ENCODE measurements around the gene DNM3. TPM values are rescaled to one million over a fixed set of nuclear protein-coding genes. Genes with fewer than 3 reads are reported as not detected.

DNM3 gene
- total and polyA plus RNA-seq, 2 of the 8 experiments (the other 6 are each of a cell fraction or from before 2014, with no cell fraction given) = 2.0 to 8.5 TPM

- no peaks in the 10 kb centered on the region for H3K23me2 ChIP-seq (ENCODE audit: low read depth, low read length)
- no peak overlapping the region for H3K4ac ChIP-seq (replicated peaks; ENCODE audit: insufficient read length, low read depth, low read length)
- H4K20me1 ChIP-seq (replicated peaks in 1 of 2; ENCODE audit: control insufficient read depth in 1 of 2, insufficient read depth in 2 of 2, low read length in 2 of 2) = no peaks in the 10 kb centered on the region
- H3K4me3 ChIP-seq (ENCODE audit: extremely low read depth in 1 of 4, insufficient read depth in 2 of 4, low read depth in 3 of 4, low read length in 4 of 4) = no peak overlapping the region
- H3K9ac ChIP-seq (replicated peaks in 1 of 4; ENCODE audit: extremely low read depth in 1 of 4, low read depth in 3 of 4, low read length in 3 of 4) = no peak overlapping the region
- no peak overlapping the region for H2BK15ac ChIP-seq (ENCODE audit: low read length)
- no peak overlapping the region for H3K4me2 ChIP-seq (ENCODE audit: insufficient read depth in 1 of 2, low read depth in 2 of 2, low read length in 2 of 2)
- H2AK5ac ChIP-seq (ENCODE audit: low read depth, low read length) = no peak overlapping the region
- ChIA-PET POLR2A (ENCODE audit: partially characterized antibody) (no interaction called here), CTCF (ENCODE audit: partially characterized antibody) (interaction anchor here (0.7 to 4.2 kb wide), 16 partner anchors 10 to 600 kb away, joined by 3 to 32 read pairs (median 4); no protein-coding TSS in a partner anchor)
- H2BK20ac ChIP-seq (ENCODE audit: low read length) = no peak overlapping the region
- H3K27me3 ChIP-seq (replicated peaks in 1 of 4; ENCODE audit: control insufficient read depth in 3 of 4, extremely low read depth in 1 of 4, insufficient read depth in 3 of 4, low read length in 3 of 4) = no peaks in the 10 kb centered on the region
- no peak overlapping the region for H3K27ac ChIP-seq (ENCODE audit: low read depth, low read length)
- H2AFZ ChIP-seq (ENCODE audit: low read length) = no peak overlapping the region
- no peaks in the 10 kb centered on the region for H3K9me3 ChIP-seq (ENCODE audit: insufficient read depth in 2 of 2, low read depth in 1 of 2, low read length in 1 of 2)
- H4K91ac ChIP-seq (replicated peaks; ENCODE audit: insufficient read length, low read length) = no peak overlapping the region
- H4K8ac ChIP-seq (ENCODE audit: extremely low read depth, insufficient read depth, low read length) = no peak overlapping the region
- no peak overlapping the region for H2BK120ac ChIP-seq (replicated peaks; ENCODE audit: low read depth, low read length)
- H2BK5ac ChIP-seq (ENCODE audit: low read depth, low read length) = no peak overlapping the region
- H4K5ac ChIP-seq (ENCODE audit: insufficient read length, low read depth, low read length) = no peak overlapping the region
- no peaks in the 10 kb centered on the region for H3K36me3 ChIP-seq (ENCODE audit: control insufficient read depth in 2 of 4, insufficient read depth in 4 of 4, low read length in 3 of 4)
- no peaks in the 10 kb centered on the region for H3K79me2 ChIP-seq (ENCODE audit: control insufficient read depth in 1 of 2, insufficient read depth in 2 of 2, low read length in 2 of 2)
- H3K18ac ChIP-seq (ENCODE audit: extremely low read depth, low read length) = no peak overlapping the region
- WGBS, 2 experiments (ENCODE audit: extremely low coverage in 1 of 2, insufficient coverage in 1 of 2, insufficient read length in 1 of 2, insufficient replicate concordance in 2 of 2, low coverage in 1 of 2, low lambda C conversion rate in 2 of 2, missing lambda C conversion rate in 1 of 2) = 90% methylated on average over 1 of the region's 1 CpG; no CpG with 5 or more reads in 1 of the 2 experiments
- H3K79me1 ChIP-seq (ENCODE audit: low read depth, low read length) = no peaks in the 10 kb centered on the region
- no peak overlapping the region for H3K56ac ChIP-seq (replicated peaks; ENCODE audit: insufficient read length, low read depth, low read length)
- DNase-seq (ENCODE audit: low read depth in 1 of 2, low spot score in 2 of 2) (no peak), FAIRE-seq (no peak)
- no peak overlapping the region for H2BK12ac ChIP-seq (ENCODE audit: low read depth, low read length)
- no peak overlapping the region for H3K14ac ChIP-seq (ENCODE audit: insufficient read length)
- H3K4me1 ChIP-seq (replicated peaks in 1 of 4; ENCODE audit: control insufficient read depth in 3 of 4, insufficient read depth in 4 of 4, low read length in 3 of 4) = peaks cover 2 to 5% (median 4%) of the 10 kb centered on the region in 4 experiments; a peak in 5 of 7 replicates
- no peak overlapping the region for H3K23ac ChIP-seq (ENCODE audit: insufficient read length)
- TF ChIP-seq TEAD4 (IDR thresholded peaks at IDR 0.05; ENCODE audit: low read depth, low read length) (no peak), BRCA1 (IDR thresholded peaks at IDR 0.05; ENCODE audit: low read depth, low read length) (no peak), YY1 (IDR thresholded peaks at IDR 0.05; ENCODE audit: low read depth, low read length) (no peak), CTCF (IDR thresholded peaks at IDR 0.05; ENCODE audit: control extremely low read depth in 1 of 3, insufficient read depth in 1 of 3, low read depth in 1 of 3, low read length in 3 of 3) (no peak), PHF8 (conservative IDR thresholded peaks at IDR 0.05; ENCODE audit: low read depth, low read length) (no peak), NRF1 (IDR thresholded peaks at IDR 0.05; ENCODE audit: low read depth, low read length) (no peak), EGR1 (IDR thresholded peaks at IDR 0.05; ENCODE audit: borderline replicate concordance, low read depth, low read length) (no peak), ATF3 (IDR thresholded peaks at IDR 0.05; ENCODE audit: insufficient read depth, low read depth, low read length) (no peak), EZH2 (IDR thresholded peaks at IDR 0.05; ENCODE audit: low read depth, low read length, severe bottlenecking) (no peak), SP2 (IDR thresholded peaks at IDR 0.05; ENCODE audit: low read length) (no peak), SIN3A (conservative IDR thresholded peaks at IDR 0.05 in 1 of 2, IDR thresholded peaks at IDR 0.05 in 1 of 2; ENCODE audit: low read depth in 1 of 2, low read length in 2 of 2) (no peak), CHD1 (IDR thresholded peaks at IDR 0.05; ENCODE audit: low read depth, low read length) (no peak)
Measured at GRCh38 chr1:172400722-172401105, 559.4 kb downstream of the DNM3 start.

All from H1 (cell line).